ENCODE measurements around the gene EIF4A2. TPM values are rescaled to one million over a fixed set of nuclear protein-coding genes. Genes with fewer than 3 reads are reported as not detected.
A peak's percentile ranks its signal among the peaks of the same experiment; 100 is the strongest.
"Not testable (repeated sequence)": the region's sequence is repeated elsewhere in the genome, so short reads cannot be mapped to it uniquely, and the experiment has no call there.

EIF4A2 gene
- total RNA-seq, 4 donors from 2014 or later: 146 to 550 (median 353) TPM

DNA sequence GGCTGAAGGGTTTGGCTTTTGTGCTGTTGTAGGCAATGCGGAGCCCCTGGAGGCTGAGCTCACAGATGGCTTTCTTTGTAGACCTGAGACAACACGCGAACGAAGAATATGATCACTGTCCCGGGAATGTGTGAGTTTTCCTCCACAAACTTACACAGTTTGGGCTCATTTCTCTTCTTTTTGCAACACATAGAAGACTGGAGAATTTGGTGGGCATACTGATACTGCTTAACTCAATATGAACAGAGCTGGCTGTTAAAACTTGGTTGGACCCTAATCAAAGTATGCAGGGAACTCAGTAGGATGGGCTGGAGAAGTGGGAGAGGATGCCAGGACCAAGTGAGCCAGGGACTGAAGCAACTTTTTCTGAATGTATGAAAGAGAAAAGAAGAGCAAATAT is 35.1 kb downstream of the EIF4A2 start:
- H3K27me3 ChIP-seq: peaks cover 3% of the 10 kb centered on the region
- H3K27ac ChIP-seq: no peak overlapping the region
- in situ Hi-C loops (cut with MboI; ENCODE audit: low pct_ligation_motif_present in 1 of 4, low pct_unique_long_range_greater_than_20kb in 1 of 4, low sequenced_read_pairs in 3 of 4) (loop anchor here (5.0 to 25.0 kb wide), 4 partner anchors 204 to 831 kb away; partner anchors contain the start of gene AHSG (in 3 of the 4)), intact Hi-C loops (cut with DNase I; ENCODE audit: low total_unique reads) (no loop called here)
- H3K9me3 ChIP-seq: no peaks in the 10 kb centered on the region
- H3K4me3 ChIP-seq: no peak overlapping the region
- WGBS, 2 donors (ENCODE audit: low coverage in 1 of 2): 86 to 97% methylated on average over 5 of the region's 5 CpGs
- TF ChIP-seq POLR2A (IDR thresholded peaks at IDR 0.05) (no peak), POLR2AphosphoS5 (IDR thresholded peaks at IDR 0.05) (no peak), EP300 (IDR thresholded peaks at IDR 0.05; ENCODE audit: low read depth) (no peak), CTCF (IDR thresholded peaks at IDR 0.05) (no peak)
- no peak for DNase-seq
- no peaks in the 10 kb centered on the region for H3K4me1 ChIP-seq
- no peaks in the 10 kb centered on the region for H3K36me3 ChIP-seq

DNA sequence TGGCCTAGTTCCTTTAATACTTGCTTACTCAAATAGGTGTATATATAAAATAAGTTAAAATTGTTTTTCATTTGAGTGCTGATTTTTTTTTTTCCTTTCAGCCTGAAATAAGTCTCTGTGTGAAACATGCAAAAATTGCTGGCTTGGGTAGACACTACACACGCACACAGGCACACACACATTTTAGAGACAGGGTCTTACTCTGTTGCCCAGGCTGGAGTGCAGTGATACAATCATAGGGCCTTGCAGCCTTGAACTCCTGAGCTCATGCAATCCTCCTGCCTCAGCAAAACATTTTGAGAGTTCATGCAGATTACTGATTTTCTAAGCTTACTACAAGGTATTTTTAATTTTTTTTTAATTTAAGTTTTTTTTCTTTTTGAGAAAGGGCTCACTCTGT is 35.6 kb downstream of the EIF4A2 start:
- Histone ChIP-seq H3K9me3 (no peaks in the 10 kb centered on the region), H3K4me1 (no peaks in the 10 kb centered on the region), H3K27ac (no peak overlapping the region), H3K4me3 (no peak overlapping the region), H3K36me3 (no peaks in the 10 kb centered on the region), H3K27me3 (peaks cover 2% of the 10 kb centered on the region)
- in situ Hi-C loops (cut with MboI; ENCODE audit: low pct_ligation_motif_present in 1 of 4, low pct_unique_long_range_greater_than_20kb in 1 of 4, low sequenced_read_pairs in 3 of 4): loop anchor here (5.0 to 25.0 kb wide), 4 partner anchors 204 to 832 kb away; partner anchors contain the start of gene AHSG (in 3 of the 4)
- DNase-seq: no peak
- intact Hi-C loops (cut with DNase I; ENCODE audit: low total_unique reads): no loop called here
- 88 to 91% methylated on average over 1 of the region's 1 CpG for WGBS, 2 donors (ENCODE audit: low coverage in 1 of 2)
- TF ChIP-seq POLR2A (IDR thresholded peaks at IDR 0.05) (no peak), EP300 (IDR thresholded peaks at IDR 0.05; ENCODE audit: low read depth) (no peak), POLR2AphosphoS5 (IDR thresholded peaks at IDR 0.05) (no peak), CTCF (IDR thresholded peaks at IDR 0.05) (no peak)

GRCh38 chr3:186821429-186822387 is 38.3 kb downstream of the EIF4A2 start:
- H3K4me1 ChIP-seq: peaks cover 0 to 17% (median 5%) of the 10 kb centered on the region in 4 donors
- no peak overlapping the region for H3K4me3 ChIP-seq
- H3K27ac ChIP-seq: no peak overlapping the region
- TF ChIP-seq EP300 (IDR thresholded peaks at IDR 0.05; ENCODE audit: low read depth) (no peak), POLR2A (IDR thresholded peaks at IDR 0.05) (no peak), POLR2AphosphoS5 (IDR thresholded peaks at IDR 0.05) (no peak), CTCF (IDR thresholded peaks at IDR 0.05) (peak; percentile 55 to 72 (median 64))
- WGBS, 2 donors (ENCODE audit: low coverage in 1 of 2): 33 to 47% methylated on average over 8 to 11 of the region's 11 CpGs
- in situ Hi-C loops (cut with MboI; ENCODE audit: low pct_ligation_motif_present in 1 of 4, low pct_unique_long_range_greater_than_20kb in 1 of 4, low sequenced_read_pairs in 3 of 4): loop anchor here in 3 of 4 donors (25.0 kb wide), 2 partner anchors 209 to 834 kb away; partner anchors contain the start of gene AHSG (in 2 of the 3)
- no peaks in the 10 kb centered on the region for H3K9me3 ChIP-seq
- H3K36me3 ChIP-seq: no peaks in the 10 kb centered on the region
- intact Hi-C loops (cut with DNase I; ENCODE audit: low total_unique reads): loop anchor here (5.0 kb wide), 1 partner anchor 204 kb away; no protein-coding TSS in a partner anchor
- peaks cover 30% of the 10 kb centered on the region for H3K27me3 ChIP-seq
- DNase-seq: no peak

GRCh38 chr3:186822388-186822759 is 39.0 kb downstream of the EIF4A2 start:
- peaks cover 0 to 20% (median 8%) of the 10 kb centered on the region in 4 donors for H3K4me1 ChIP-seq
- H3K4me3 ChIP-seq, H3K9me3 ChIP-seq, DNase-seq, H3K36me3 ChIP-seq, H3K27ac ChIP-seq: not testable (repeated sequence)
- 59% methylated on average over 1 of the region's 1 CpG; no CpG with 5 or more reads in 1 of the 2 donors for WGBS, 2 donors (ENCODE audit: low coverage in 1 of 2)
- intact Hi-C loops (cut with DNase I; ENCODE audit: low total_unique reads) (loop anchor here (5.0 kb wide), 1 partner anchor 205 kb away; no protein-coding TSS in a partner anchor), in situ Hi-C loops (cut with MboI; ENCODE audit: low pct_ligation_motif_present in 1 of 4, low pct_unique_long_range_greater_than_20kb in 1 of 4, low sequenced_read_pairs in 3 of 4) (loop anchor here in 3 of 4 donors (25.0 kb wide), 2 partner anchors 210 to 835 kb away; partner anchors contain the start of gene AHSG (in 2 of the 3))
- peaks cover 31% of the 10 kb centered on the region for H3K27me3 ChIP-seq
